Epithelial cell of esophagus (primary cell): ENCODE measurements around the gene SLC37A1.

ENCODE experiments used
- DNase-seq: peaks from one replicate; pipeline ENCODE4 v3.0.0; 2010; ENCODE audit warnings: low read depth
- H3K4me3 ChIP-seq: 2 replicates; pipeline ENCODE4 v1.5.1; 2011; ENCODE audit warnings: mild to moderate bottlenecking, low read length, control low read depth
- TF ChIP-seq, protein P1 (sequence below): IDR thresholded peaks from 2 replicates; pipeline ENCODE4 v1.5.1; 2011; ENCODE audit warnings: low read depth, mild to moderate bottlenecking, low read length, control low read depth, inconsistent platforms; ENCODE audit not compliant: insufficient read depth; ENCODE audit errors: missing control alignments

SLC37A1 gene

DNA sequence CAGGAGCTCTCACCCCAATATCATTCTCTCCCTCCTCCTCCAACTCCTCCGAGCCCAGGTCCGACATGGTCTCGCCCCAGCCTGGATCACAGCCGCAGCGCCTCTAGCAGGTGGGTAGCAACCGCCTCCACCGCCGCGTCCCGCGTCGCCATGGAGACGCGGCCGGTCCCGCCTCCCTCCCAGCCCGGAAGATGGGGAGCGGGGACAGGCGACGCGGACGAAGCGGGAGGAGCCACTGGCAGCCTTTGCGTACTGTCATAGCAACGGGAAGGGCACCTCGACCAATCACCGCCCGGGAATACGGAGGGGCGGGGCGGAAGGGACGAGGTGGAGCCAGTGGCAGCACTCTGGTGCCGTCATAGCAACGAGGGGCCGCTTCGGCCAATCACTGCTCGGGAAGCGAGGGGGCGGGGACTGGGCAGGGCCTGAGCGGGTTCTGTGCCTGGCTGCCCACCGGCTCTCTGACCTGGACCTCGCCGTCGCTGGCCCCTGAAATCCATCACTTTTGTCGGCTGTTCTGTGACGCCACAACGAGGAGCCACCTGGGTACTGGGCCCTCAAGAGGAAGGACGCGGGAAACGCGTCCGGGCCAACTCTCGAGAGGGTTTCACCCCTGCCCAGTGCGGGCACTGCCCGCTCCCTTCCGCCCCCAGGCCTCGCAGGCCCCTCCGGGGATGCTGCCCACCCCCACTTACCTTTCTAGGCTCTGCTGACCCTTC lies 17.4 kb upstream of the SLC37A1 start, which contains the start of gene RSPH1:
Gene RSPH1 (minus strand): TSS at position 105 of the 719 bp plus-strand sequence. CDS start 38 bp downstream, at position 67.
- DNase-seq = peak; percentile 99
- peak within 1 kb of the TSS; percentile 72 for H3K4me3 ChIP-seq
- TF ChIP-seq, protein P1, sequence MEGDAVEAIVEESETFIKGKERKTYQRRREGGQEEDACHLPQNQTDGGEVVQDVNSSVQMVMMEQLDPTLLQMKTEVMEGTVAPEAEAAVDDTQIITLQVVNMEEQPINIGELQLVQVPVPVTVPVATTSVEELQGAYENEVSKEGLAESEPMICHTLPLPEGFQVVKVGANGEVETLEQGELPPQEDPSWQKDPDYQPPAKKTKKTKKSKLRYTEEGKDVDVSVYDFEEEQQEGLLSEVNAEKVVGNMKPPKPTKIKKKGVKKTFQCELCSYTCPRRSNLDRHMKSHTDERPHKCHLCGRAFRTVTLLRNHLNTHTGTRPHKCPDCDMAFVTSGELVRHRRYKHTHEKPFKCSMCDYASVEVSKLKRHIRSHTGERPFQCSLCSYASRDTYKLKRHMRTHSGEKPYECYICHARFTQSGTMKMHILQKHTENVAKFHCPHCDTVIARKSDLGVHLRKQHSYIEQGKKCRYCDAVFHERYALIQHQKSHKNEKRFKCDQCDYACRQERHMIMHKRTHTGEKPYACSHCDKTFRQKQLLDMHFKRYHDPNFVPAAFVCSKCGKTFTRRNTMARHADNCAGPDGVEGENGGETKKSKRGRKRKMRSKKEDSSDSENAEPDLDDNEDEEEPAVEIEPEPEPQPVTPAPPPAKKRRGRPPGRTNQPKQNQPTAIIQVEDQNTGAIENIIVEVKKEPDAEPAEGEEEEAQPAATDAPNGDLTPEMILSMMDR = no peak

DNA sequence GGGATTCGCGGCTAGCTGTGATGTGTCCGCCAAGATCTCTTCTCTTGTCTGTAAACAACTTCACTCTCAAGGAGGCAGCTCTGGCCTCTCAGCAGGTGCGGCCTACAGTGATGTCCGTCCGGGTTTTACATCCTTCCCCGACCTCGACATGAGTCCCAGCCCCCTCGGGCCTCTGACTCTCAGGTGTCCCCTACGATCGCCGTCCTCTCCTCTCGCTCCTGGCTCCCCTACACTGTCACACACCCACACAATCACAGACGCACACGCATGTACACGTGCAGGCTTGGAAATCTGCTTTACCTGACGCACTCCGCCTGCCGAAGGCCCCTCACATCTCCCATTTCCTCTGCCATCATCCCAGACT lies 16.8 kb upstream of the SLC37A1 start:
- TF ChIP-seq, protein P1 = no peak
- DNase-seq = no peak
- H3K4me3 ChIP-seq = peak overlapping the region; percentile 72

DNA sequence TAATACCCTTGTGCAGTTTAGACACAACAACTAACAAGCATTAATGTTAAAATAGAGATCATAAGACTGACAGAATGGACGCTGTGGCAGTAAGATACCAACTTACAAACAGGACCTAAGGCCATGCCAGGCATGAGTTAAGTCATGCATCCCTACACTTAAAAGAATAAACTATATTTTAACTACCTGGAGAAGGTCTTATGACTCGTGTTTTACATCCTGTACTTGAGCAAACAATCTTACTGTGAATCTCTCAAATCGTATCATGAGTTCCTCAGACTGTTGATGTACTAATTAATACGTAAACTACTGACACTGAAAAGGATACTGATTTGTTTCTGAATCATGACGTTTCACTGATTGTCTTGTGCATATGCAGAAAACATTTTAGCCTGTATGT lies 15.6 kb upstream of the SLC37A1 start:
- DNase-seq = no peak
- TF ChIP-seq, protein P1 = no peak
- H3K4me3 ChIP-seq = no peak overlapping the region

DNA sequence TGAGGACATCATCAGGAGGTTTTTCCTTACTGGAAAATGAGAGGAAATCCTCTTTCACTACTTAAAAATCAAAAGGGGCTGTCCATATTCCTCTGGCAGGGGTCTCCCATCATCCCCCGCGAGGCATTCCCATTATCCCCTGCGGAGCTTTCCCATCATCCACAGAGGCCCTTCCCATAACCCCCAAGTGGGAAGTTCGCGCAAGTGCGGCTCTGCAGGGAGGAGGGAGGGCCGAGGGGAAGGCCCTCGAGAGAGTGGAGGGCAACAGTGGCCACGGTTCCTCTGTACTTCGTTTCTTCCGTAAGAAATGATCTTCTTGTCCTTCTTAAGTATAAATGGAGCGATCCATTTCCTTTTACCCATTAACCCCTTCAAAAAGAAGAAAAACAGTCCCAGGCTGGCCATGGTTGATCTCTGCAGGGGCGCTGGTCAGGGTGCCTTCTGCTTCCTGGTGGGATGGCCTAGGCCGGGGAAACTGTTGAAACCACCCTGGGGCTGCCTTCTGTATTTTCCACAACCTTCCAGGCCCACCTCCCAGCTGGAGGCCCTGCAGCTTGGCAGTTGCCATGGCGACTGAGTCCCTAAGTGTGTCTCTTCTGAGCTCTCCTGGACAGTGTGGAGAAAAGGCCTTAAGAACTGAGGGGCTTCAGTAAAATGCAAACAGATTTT lies 14.1 kb upstream of the SLC37A1 start:
- H3K4me3 ChIP-seq = no peak overlapping the region
- no peak for DNase-seq
- TF ChIP-seq, protein P1 = no peak

DNA sequence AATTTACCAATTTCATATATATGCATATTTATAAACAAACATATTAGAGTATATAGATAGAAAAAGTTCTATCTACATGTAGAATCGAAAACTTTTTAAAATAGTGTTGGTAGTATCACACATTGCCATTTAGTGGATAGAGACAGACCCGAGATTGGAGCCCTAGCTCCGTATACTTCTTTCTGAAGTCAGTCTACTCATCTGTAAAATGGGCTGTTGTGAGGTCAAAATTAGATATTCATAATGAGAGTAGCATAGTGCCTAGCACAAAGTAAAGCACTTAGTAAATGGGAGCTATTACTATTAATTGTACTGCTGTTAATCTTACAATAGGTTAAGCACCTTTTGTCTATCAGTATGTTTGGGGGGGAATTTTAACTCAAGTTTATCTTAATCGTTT lies 13.4 kb upstream of the SLC37A1 start:
- H3K4me3 ChIP-seq = no peak overlapping the region
- DNase-seq = no peak
- TF ChIP-seq, protein P1 = no peak

DNA sequence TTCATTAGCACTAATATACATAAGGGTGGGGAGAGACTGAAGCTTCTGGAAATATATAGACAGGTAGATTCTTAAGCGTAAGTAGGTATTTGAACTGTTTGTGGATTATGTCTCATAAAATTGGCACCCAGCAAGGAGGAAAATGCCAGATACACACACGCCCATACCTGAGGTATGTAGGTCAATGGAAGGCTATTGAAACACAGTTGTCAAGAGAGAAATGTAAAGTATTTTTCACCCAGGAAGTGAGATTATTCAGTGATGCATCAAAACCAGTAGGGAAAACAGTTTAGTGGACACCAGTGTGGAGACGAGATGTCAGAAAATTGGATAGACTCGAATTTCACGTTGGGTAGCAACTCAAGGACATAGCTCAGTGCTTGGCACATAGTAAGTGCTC lies 12.9 kb upstream of the SLC37A1 start:
- DNase-seq = peak; percentile 54
- H3K4me3 ChIP-seq = no peak overlapping the region
- TF ChIP-seq, protein P1 = no peak
